Stimulated activated CD4-positive, alpha-beta T cell treated with anti-CD3 and anti-CD28 coated beads, Interleukin-15, amount 100 ng/mL, for 48 hours (primary cell): ENCODE data around the gene LYPD6B.

ENCODE experiments used
- DNase-seq, 2 donors: peaks; one replicate each; pipeline ENCODE4 v3.0.0-alpha.2; 2020; ENCODE audit warnings: low read depth in 2 of 2

LYPD6B gene

DNA sequence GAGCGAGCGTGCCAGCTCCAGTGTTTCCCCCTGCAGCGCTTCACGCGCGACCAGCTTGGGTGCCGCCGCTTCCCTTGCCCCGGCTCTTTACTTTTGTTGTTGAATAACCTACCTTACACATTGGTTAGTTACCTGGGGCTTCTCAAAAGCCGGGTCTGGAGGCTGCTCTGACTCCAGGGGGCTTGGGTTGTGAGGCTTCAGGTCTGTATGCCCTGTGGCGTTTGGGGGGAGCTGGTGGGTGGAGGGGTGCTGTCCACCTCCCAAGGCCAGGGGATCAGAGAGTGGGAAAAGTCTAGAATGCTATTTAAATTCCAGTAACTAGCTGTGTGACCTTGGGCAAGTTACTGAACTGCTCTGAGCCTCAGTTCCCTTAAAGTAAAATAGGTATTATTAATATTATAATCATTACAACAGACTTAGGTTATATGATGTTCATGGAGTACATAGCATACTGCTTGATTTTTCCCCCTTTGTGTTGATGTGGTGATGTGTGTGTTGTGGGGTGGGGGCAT lies 770 bp downstream of the LYPD6B start:
- DNase-seq = no peak

DNA sequence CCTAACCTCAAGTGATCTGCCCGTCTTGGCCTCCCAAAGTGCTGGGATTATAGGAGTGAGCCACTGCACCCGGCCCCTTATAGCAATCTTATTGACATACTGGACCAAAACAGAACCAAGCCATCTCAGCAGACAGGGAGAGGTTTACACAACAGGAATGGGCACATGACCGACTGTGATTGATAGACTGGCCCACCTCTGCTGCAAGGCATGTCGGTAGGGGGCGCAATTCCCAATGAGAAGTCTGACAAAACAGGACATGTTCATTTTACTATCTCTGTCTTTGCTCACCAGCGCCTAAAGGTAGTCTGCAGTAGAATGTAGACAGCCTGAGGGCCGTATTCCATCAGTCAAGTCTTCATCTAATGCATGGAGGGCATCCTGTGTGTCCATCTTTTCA lies 2.0 kb downstream of the LYPD6B start:
- DNase-seq = peak; percentile 18 to 39

DNA sequence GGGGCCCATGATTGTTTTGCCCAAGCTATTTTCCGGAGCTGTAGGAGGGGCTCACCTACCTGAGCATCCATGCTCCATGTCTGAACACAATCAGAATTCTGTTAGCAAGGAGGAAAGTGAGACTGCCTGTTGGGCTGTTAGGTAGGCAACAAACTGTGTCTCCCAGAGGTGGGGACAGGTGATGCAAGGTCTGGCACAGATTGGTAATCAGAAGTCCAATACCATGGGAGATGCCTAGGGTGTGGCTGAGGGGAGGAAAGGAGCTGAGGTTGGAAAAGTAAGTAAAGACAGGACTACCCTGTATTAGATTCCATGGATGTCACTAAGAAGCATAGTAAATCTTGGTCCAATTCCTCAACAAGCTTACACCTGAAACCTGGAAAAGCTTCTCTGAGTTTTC lies 3.0 kb downstream of the LYPD6B start:
- no peak for DNase-seq

DNA sequence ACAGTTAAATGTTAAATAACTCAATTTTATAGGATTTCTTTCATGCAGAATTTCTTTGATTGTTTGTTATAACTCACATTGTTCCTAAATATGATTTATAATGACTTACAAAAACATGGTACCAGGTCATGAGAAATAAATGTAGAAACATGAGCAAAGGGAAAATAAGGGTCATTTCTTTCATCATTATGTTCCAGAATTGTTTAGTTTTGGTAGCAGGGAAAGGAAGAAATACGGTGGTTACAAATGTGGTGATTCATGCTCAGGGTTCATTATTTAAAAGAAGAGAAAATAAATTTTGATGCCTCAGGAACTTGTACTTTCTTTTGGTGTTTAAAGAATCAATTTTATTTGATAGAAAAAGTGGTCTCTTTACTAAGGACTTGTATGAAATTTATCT lies 4.4 kb downstream of the LYPD6B start:
- no peak for DNase-seq

DNA sequence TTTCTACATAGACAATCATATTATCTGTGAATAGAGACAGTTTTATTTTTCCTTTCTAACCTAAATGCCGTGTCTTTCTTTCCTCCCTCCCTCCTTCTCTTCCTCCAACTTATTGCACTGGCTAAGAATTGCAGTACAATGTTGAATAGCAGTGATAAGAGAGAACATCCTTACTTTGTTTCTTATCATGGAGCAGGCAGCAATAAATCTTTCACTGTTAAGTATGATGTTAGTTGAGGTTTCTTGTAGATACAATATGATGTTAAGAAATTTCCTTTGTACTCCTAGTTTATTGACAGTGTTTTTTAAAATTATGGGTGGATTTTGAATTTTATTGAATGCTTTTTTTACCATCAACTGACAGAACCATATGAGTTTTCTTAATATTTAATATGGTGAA lies 6.0 kb downstream of the LYPD6B start:
- DNase-seq = no peak

DNA sequence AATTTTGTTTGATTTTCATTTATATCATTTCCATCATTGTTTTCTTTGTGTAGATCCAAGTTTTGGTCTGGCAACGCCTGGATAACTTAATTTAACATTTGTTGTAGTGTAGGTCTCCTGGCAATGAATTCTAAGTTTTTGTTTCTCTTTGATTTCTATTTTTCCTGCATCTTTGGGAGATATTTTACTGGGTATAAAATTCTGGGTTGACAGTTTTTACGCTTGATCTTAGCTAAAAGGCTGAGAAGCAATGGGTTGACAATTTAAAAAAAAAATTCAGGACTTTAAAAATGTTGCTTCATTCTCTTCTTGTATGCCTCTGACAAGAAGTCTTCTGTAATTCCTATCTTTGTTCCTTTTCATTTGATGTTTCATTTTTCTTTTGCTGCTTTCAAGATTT lies 8.6 kb downstream of the LYPD6B start:
- no peak for DNase-seq

DNA sequence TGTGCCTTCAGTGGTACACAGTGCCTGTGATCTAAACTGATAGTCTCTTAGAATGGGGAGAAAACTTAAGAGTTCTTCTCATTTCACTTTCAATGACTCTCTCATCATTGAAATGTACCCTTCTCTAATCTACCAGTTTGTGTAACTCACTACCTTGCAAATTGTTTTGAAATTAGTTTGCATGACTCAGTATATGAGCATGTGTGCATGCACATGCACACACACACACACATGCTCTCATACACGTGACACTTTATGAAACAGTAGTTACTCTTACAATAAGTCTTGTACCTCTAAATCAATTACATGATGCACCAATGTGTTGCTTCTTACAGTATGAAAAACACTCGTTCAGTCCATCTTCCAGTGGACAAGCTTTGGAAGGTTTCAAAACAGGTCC lies 10.6 kb downstream of the LYPD6B start:
- no peak for DNase-seq

DNA sequence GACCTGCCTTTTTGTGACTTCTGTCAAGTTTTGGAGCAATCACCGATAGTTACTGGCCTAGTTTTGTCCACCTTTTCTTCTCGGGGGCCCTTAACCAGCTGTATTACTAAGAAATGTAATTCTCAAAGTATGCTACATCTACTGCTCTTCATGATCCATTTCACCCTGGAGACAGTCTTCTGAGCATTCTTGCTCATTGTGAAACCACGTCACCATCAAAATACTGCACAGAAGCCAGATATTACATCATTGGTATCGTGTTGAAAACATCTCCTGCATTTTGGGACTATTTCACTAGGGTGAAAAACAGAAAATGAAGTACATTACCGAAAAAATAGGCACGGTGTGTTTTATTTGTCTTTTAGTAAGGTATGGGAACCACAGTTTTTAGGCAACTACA lies 11.7 kb downstream of the LYPD6B start:
- DNase-seq = no peak

DNA sequence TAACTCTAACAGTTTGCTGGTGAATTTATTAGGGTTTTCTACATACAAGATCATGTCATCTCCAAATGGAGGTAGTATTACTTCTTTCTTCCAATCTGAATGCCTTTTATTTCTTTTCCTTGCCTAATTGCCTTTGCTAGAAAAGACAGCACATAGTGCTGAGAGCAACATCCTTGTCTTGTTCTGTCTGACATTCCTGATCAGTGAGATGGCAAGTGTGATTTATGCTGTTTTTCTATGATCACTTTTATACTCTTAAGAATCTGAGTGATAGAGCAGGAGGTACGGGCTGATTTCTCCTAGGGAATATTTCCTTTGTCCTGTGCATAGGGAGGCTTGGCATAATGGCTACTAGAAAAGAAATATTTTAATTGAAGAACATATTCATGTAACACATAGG lies 17.3 kb downstream of the LYPD6B start:
- DNase-seq = no peak

DNA sequence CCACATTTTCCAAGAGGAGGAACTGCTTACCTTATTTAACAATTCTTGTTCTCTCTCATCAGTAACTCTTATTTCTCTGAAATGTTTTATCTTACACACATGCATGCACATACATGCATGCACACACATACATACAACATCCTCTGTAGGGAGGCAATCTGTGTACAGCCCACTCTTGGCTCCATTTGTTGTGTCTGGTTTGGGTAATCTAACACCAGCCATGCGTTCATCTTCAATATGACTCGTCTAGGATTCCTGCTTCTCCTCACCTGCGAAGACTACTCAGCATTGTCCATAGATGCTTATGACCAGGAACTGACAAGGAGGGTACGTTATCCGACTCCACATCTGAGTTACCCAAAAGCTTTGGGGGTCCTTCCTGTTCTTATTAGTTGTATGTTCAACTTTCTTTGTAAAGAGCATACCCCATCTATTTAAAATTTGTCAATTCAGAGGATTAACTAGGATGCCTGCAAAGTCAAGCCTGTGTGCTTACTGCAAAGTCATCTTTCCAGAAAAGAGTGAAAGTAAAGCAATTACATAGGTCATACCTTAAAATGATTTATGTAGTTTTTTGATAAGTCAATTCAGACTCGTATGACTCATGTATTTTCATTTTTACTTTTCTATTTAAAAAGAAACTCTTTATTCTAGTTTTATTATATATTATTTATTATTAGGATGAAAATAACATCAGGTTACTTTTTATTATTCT lies 18.2 kb downstream of the LYPD6B start:
- DNase-seq = no peak

DNA sequence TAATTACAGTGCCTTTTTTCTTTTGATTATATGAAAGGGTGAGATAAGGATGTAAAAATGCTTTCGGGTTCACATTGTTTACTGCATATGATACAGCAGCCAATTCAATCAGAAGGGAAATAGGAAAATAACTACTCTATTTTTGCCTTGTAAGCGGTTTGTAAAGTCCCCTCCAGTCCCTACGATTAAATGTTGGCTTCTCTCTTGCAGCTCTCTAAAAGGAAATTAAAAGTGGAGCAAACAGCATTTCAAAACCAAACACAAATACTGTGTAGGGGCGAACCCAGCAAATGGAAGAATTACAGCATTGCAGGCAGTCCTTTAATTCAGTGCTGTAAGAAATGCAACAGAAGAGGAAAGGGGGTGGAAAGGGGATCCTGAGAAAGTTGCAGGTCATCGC lies 18.9 kb downstream of the LYPD6B start:
- no peak for DNase-seq

DNA sequence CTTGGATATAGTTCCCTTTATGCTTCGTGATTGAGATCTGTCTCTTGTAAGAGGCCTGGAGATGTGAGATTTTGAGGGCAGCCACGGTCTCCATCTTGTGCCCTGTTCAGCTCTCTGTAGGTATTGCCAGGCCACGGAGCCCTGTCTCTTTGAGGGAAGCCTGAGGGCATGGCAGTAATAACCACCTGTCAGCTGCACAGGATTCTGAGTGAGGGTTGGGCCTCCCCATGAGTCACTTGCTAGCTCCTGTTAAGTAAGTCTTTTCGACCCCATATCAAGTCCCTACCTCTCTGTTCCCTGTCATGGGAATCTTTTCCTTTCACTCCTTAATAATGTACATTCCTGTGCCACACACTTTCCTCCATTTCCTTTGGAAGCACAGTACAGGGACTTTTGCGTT lies 20.4 kb downstream of the LYPD6B start:
- no peak for DNase-seq

DNA sequence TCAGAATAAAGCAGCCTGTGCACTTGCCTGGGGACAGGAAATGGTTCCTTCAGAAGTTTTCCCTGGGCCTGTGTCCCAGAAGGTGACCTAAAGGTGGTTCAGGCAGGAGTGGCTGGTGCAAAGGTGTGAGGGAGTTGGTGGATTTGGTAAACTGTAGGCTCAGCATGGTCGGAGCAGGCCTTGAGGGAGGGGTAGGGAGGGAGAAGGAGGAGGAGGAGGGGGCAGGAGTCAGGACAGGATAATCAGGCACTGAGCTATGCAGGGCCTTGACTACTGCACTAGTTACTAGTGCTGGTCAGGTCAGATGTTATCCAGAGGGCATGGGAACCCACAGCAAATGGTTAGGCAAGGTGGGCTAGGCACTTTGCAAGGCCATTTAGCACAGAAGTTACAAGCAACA lies 21.3 kb downstream of the LYPD6B start:
- no peak for DNase-seq

DNA sequence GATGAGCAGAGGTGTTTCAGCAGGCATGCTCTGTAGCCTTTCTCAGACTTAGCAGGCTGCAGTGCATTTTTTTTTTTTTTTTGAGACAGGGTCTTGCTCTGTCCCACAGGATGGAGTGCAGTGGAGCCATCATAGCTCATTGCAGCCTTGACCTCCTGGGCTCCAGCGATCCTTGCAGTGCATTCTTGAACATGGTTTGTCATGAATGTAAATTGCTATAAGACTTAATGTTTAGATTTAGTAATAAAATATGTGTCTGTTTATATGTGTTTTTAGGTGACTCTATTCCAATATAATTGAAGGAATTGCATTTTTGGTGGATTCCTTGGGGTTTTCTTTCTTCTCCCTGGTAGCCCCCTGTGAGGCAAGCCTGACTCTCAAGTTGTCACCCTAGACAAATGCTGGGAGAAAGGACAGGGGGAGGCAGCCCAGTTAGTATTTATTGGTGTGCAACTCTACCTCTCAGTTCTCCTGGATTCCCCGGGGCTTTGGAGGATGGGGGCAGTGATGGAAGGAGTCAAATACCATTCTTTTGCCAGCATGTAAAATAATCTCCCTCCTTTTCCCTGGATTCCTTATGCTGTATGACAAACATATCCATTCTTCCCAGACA lies 22.7 kb downstream of the LYPD6B start:
- DNase-seq = no peak

DNA sequence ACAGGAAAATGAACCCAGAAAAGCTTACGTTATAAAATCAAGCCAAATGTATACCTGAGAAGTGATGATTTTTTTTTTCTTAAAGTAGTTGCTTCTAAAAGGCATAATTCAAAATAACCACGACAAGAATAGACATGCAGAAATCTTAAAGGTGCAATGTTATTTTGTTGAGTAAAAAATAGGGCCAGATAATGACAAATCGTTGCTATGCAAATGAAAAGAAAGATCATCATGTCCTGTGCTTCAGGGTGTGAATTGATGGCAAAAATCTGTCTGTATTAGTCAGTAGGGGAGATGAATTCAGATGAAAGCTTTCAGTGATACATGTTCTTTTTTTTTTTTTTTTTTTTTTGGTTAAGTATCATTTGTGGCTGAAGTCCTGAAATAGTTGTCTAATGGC lies 24.0 kb downstream of the LYPD6B start:
- DNase-seq = no peak

DNA sequence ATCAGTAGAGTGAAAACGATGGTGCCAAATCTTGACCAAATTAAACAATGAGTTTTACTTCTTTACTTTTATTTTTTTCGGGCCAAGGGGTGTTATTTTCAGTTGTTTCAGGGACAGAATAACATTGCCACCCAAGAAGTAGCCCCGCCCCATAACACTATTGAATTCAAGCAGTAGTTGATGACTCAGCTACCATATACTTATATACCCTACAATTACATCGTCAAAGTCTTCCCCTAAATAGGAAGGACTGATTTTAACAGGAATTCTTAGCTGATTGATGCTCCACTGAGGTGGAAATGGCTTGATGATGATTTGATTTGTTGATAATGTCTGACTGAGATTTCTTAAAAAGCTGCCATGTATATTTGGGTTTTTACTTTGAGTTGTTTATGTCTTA lies 24.7 kb downstream of the LYPD6B start:
- DNase-seq = no peak

DNA sequence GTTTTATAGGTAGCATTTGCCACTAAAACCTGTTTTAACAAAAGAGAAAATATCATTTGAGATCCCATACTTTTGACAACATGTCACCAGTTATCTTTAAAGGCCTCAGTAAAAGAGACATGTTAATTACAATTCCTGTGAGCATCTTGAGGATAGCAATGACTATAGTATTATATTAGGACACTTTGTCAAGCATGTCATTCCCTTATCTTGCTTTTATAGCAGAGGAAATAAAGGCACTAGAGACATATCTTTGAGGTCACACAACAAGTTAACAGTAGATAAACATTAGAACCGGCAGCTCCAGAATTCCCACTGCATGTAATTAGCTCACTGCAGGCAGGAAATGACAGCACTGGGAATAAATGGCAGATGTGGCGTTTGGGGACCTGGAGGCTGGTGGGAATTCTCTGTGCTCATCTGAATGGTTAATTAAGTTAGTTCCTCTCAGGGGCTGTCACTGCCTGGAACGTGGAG lies 25.9 kb downstream of the LYPD6B start:
- no peak for DNase-seq

DNA sequence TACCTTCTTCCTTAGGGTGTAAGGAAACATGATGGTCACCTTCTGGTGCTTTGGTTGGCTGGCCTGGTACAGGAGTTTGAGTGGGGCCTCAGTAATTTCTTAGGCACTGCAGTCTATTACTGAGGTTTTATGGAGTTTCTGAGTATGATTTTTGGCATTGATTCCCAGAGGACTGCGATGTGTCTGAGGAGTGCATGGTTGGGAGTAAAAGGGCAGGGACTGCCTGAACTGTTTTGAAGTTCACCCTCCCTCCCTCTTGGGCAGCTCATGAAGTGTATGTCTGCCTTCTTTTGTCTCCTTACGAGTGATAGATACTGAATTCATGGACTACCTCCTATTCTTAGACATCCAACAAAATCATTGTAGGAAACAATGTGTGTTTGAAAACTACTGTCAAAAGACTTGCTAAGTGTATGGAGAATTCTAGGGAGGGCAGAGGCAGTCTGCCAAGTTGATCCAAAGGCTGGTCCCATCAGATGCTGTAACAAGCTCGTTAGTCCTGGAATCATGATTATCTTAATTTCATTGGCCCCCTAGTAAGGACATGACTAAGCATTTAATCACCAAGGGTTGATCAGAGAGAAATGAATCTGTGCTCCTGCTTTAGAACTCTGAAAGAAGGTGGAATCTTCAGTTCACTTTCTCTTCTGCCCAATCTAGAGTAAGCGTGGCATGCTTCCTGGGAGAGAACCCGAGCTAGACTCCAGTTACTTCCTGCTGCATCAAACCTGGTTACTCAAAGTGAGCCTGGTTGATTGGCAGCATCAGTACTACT lies 26.5 kb downstream of the LYPD6B start:
- no peak for DNase-seq

DNA sequence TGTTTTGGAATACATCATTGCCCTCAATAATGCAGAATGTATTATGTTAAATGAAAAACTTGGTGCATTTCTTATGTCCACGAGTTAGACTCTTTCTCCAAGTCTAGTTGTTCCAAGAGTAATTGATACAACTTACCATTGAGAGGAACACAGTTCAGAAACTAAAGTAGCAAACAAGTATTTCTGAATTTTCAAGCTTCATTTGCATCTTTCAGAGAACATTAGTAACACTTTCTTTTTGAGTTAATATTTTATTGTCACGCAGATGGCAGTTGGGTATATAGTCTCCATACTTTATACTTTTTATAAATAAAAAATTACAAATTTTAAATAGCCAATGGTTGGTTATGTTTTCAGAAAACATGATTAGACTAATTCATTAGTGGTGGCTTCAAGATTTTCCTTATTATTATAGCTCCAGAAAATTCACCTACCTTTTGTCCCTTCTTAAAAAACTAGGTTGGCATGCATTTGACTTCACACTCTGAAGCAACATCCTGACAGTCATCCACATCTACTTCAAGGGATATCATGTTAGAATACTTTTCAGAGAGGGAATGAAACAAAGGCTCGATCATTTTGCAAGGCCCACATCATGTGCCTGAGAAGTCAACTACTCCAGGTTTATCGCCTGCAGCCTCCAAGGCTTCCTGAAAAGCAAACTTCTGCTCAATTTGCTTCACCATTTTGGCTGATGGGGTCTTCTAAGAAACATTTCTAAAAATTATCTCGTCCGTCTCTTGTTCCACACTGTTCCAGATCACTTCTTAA lies 29.9 kb downstream of the LYPD6B start:
- no peak for DNase-seq

DNA sequence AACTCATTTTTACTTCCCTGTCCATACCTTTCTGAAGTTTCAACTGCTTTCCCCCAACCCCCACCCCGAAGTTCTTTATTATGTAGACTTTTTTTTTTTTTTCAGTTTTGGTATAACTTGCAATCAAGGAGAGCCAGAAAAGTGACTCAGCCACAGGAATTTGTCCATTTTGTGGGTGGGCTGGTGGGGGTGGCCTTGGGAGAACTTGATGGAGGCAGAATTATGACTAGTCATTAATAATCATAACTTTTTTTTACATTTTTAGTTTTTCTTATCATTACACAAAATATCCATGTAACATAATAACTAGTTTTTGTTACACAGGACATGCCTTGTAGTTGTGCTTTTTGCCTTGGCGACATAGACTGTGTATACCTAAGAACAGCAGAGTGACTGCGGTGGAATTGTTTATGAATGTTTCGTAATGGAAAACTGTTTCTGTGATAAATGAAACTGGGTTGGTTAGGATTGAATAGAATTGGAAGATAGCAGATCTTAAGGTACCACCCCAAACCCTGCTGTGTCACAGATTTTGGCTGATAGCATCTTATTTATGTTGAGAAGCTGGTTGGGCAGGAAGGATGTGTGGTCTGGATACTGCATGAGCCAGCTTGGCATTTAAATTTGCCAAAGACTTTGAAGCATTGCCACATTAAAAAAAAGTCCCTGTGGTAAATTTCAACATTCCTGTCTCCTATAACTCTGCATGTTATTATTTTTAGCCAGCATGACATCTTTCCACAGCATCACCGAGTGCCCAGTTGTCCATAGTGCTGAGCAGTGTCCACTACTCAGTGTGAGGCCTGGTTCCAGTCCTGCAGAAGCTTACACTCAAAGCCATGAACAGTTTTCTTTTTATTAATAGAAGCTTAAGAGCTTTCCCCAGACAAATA lies 30.7 kb downstream of the LYPD6B start:
- no peak for DNase-seq
